HG02642 (cell line): ENCODE measurements around the gene IRF7.

Experiments
- ATAC-seq: cut with Tn5 transposase; IDR thresholded peaks from one replicate; pipeline ENCODE4 v1.9.1; 2021; ENCODE audit warnings: mild to moderate bottlenecking; ENCODE audit not compliant: unreplicated experiment, poor library complexity

Gene IRF7

GRCh38 chr11:610146-610801, 5.5 kb downstream of the IRF7 start:
- ATAC-seq, result no peak

- ATAC-seq, result no peak
Observed at GRCh38 chr11:609341-609811, 6.4 kb downstream of the IRF7 start.

GRCh38 chr11:608791-609251, 6.9 kb downstream of the IRF7 start:
- ATAC-seq, result no peak

GRCh38 chr11:607971-608659, 7.6 kb downstream of the IRF7 start:
- ATAC-seq, result no peak

GRCh38 chr11:607020-607780, 8.6 kb downstream of the IRF7 start:
- ATAC-seq, result no peak

GRCh38 chr11:606245-606644, 9.5 kb downstream of the IRF7 start:
- ATAC-seq, result no peak

- no peak for ATAC-seq
Observed at GRCh38 chr11:605286-606129, 10.2 kb downstream of the IRF7 start.

GRCh38 chr11:603154-603553, 12.6 kb downstream of the IRF7 start:
- no peak for ATAC-seq

GRCh38 chr11:601573-602245, 14.0 kb downstream of the IRF7 start:
- no peak for ATAC-seq

GRCh38 chr11:598005-598680, 17.6 kb downstream of the IRF7 start:
- no peak for ATAC-seq

- no peak for ATAC-seq
Observed at GRCh38 chr11:597166-597725, 18.5 kb downstream of the IRF7 start.

- no peak for ATAC-seq
Observed at GRCh38 chr11:596374-596773, 19.4 kb downstream of the IRF7 start.

GRCh38 chr11:595400-595799, 20.4 kb downstream of the IRF7 start:
- no peak for ATAC-seq

GRCh38 chr11:593347-593746, 22.4 kb downstream of the IRF7 start:
- ATAC-seq, result no peak

- ATAC-seq, result no peak
Observed at GRCh38 chr11:592918-593317, 22.8 kb downstream of the IRF7 start.

GRCh38 chr11:592501-592900, 23.2 kb downstream of the IRF7 start:
- ATAC-seq, result no peak

GRCh38 chr11:590997-591396, 24.8 kb downstream of the IRF7 start:
- no peak for ATAC-seq

- ATAC-seq, result no peak
Observed at GRCh38 chr11:589798-590197, 26.0 kb downstream of the IRF7 start.

GRCh38 chr11:587978-588380, 27.8 kb downstream of the IRF7 start:
- no peak for ATAC-seq
